ENCODE results near the gene RRAGC. TPM values are rescaled to one million over a fixed set of nuclear protein-coding genes. Genes with fewer than 3 reads are reported as not detected.

The RRAGC gene
- total RNA-seq, 2 donors from 2014 or later, result 17.2 to 20.2 TPM

DNA sequence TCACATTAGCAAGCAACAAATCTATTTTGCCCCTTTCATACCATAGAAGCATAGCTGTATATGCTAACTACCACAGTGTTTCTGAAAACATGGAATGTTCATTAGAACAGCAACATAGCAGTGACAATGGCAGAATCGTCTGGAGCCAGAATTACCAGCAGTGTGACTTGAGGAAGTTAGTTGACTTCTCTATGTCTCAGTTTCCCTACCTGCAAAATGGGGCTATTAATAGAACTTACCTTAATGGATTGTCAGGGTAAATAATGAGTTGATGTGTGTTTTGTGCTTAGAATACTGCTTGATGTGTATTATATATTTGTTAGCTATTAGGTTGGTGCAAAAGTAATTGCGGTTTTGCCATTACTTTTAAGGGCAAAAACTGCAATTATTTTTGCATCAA lies 36.6 kb upstream of the RRAGC start:
- no peaks in the 10 kb centered on the region for H3K4me1 ChIP-seq (ENCODE audit: control insufficient read depth in 1 of 2, low read depth in 2 of 2)
- ATAC-seq (ENCODE audit: insufficient number of reproducible peaks, low FRiP score, low read depth), result no peak
- TF ChIP-seq, protein P1, sequence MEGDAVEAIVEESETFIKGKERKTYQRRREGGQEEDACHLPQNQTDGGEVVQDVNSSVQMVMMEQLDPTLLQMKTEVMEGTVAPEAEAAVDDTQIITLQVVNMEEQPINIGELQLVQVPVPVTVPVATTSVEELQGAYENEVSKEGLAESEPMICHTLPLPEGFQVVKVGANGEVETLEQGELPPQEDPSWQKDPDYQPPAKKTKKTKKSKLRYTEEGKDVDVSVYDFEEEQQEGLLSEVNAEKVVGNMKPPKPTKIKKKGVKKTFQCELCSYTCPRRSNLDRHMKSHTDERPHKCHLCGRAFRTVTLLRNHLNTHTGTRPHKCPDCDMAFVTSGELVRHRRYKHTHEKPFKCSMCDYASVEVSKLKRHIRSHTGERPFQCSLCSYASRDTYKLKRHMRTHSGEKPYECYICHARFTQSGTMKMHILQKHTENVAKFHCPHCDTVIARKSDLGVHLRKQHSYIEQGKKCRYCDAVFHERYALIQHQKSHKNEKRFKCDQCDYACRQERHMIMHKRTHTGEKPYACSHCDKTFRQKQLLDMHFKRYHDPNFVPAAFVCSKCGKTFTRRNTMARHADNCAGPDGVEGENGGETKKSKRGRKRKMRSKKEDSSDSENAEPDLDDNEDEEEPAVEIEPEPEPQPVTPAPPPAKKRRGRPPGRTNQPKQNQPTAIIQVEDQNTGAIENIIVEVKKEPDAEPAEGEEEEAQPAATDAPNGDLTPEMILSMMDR (IDR thresholded peaks at IDR 0.05), result no peak

DNA sequence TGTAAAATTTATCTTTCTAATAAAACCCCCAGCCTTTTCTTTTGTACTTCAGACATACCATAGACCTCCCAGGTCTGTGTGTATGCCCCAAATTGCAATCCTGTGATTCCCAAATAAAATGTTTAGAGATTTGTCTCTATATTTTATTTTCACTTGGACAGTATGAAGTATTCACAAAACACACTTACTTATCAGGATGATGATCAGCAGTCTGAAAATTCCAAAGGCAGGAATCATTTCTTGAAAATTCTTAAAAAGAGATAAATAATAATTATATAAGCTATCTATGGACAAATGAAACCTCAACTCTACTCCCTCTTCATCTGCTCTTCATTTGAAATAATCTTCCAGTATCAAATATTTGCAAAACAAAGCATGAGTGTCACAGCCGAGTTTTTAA lies 33.4 kb upstream of the RRAGC start:
- TF ChIP-seq, protein P1 (IDR thresholded peaks at IDR 0.05), result no peak
- DNase-seq (ENCODE audit: low spot score), result no peak
- Histone ChIP-seq H3K36me3 (no peaks in the 10 kb centered on the region), H3K9me3 (no peaks in the 10 kb centered on the region), H3K4me1 (ENCODE audit: control insufficient read depth in 1 of 2, low read depth in 2 of 2) (no peaks in the 10 kb centered on the region), H3K4me3 (no peak overlapping the region), H3K27ac (no peak overlapping the region), H3K27me3 (replicated peaks; ENCODE audit: insufficient read depth) (no peaks in the 10 kb centered on the region)
- ATAC-seq (ENCODE audit: insufficient number of reproducible peaks, low FRiP score, low read depth), result no peak

More for the DNA sequence above, 36.6 kb upstream of the RRAGC start:
- Histone ChIP-seq H3K27ac (no peak overlapping the region), H3K27me3 (replicated peaks; ENCODE audit: insufficient read depth) (no peaks in the 10 kb centered on the region), H3K4me3 (no peak overlapping the region), H3K9me3 (no peaks in the 10 kb centered on the region), H3K36me3 (no peaks in the 10 kb centered on the region)
- DNase-seq (ENCODE audit: low spot score), result no peak

DNA sequence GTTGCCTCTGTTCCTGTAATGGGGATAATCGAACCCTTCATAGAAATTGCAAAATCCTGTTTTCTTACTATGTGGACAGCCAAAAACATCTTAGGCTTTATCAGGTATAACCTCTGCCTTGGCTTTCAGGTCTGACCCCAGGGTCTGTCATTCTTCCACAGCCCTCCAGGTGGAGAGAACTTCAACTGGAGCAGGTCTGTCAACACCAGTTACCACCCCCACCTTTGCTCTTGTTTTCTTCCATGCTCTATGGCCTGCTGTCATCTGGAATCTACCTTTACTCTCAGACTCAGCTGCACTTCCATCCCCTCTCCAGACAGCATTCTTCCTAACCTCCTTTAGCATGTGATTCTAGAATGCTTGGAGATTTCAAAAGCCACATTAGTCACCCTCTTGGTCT lies 32.2 kb upstream of the RRAGC start:
- H3K4me1 ChIP-seq (ENCODE audit: control insufficient read depth in 1 of 2, low read depth in 2 of 2), result no peaks in the 10 kb centered on the region
- no peak for ATAC-seq (ENCODE audit: insufficient number of reproducible peaks, low FRiP score, low read depth)
- no peak overlapping the region for H3K4me3 ChIP-seq
- TF ChIP-seq, protein P1 (IDR thresholded peaks at IDR 0.05), result no peak
- no peak overlapping the region for H3K27ac ChIP-seq
- no peaks in the 10 kb centered on the region for H3K27me3 ChIP-seq (replicated peaks; ENCODE audit: insufficient read depth)
- H3K9me3 ChIP-seq, result no peaks in the 10 kb centered on the region
- no peak for DNase-seq (ENCODE audit: low spot score)
- H3K36me3 ChIP-seq, result no peaks in the 10 kb centered on the region

DNA sequence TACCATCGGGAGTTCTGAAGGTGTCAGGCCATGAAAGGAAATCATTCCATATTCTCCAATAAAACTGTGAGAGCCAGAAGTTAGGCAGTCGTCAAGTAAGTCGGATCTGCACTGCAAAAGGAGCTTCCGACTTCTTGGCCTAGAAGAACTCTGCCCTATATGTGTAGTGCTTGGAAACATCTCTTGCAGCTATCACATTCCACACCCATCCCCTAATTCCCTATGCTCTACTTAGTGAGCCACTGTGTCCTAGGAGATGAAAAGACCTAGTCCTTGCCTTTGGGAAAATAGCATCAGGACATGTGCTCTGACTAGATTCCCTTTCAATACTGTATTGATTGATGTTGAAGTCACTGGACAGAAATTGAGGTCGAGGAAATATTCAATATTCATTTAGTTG lies 30.0 kb upstream of the RRAGC start:
- Histone ChIP-seq H3K36me3 (no peaks in the 10 kb centered on the region), H3K4me1 (ENCODE audit: control insufficient read depth in 1 of 2, low read depth in 2 of 2) (no peaks in the 10 kb centered on the region), H3K9me3 (no peaks in the 10 kb centered on the region), H3K27ac (no peak overlapping the region), H3K4me3 (no peak overlapping the region), H3K27me3 (replicated peaks; ENCODE audit: insufficient read depth) (no peaks in the 10 kb centered on the region)
- TF ChIP-seq, protein P1 (IDR thresholded peaks at IDR 0.05), result no peak
- ATAC-seq (ENCODE audit: insufficient number of reproducible peaks, low FRiP score, low read depth) (no peak), DNase-seq (ENCODE audit: low spot score) (no peak)

DNA sequence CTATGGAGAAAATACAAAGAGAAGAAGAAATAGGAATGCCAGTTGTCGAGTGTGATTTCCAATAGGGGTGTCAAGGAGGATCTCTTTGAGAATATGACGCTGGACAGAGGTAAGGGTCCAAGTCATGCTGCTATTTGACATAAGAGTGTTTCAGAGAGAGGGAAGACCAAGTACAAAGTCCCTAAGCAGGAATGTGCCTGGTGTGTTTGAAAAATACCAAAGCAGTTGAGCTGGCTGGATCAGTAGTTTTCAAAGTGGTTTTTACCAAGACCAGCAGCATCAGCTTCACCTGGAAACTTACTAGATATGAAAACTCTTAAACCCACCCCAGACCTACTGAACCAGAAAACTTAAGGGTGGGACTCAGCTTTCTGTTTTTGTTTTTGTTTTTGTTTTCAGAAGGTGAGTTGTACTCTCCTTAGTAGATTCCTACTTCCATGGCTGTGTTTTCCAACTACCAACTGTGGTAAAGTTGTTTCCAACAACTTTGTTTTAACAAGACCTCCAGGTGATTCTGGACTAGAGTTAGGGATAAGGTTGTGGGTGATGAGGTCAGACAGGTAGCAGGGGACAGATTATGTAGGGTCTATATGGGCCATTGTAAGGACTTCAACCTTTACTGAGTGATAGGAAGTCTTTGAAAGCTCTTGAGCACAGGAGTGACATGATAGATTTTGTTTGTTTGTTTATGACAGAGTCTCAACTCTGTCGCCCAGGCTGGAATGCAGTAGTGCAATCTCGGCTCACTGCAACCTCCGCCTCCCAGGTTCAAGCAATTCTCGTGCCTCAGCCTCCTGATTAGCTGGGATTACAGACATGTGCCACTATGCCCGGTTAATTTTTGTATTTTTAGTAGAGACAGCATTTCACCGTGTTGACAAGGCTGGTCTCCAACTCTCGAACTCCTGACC lies 29.1 kb upstream of the RRAGC start:
- H3K4me1 ChIP-seq (ENCODE audit: control insufficient read depth in 1 of 2, low read depth in 2 of 2), result no peaks in the 10 kb centered on the region

More for the DNA sequence above, 29.1 kb upstream of the RRAGC start:
- H3K36me3 ChIP-seq, result no peaks in the 10 kb centered on the region
- no peak overlapping the region for H3K4me3 ChIP-seq
- H3K27ac ChIP-seq, result no peak overlapping the region
- ATAC-seq (ENCODE audit: insufficient number of reproducible peaks, low FRiP score, low read depth) (no peak), DNase-seq (ENCODE audit: low spot score) (no peak)
- H3K9me3 ChIP-seq, result no peaks in the 10 kb centered on the region
- no peaks in the 10 kb centered on the region for H3K27me3 ChIP-seq (replicated peaks; ENCODE audit: insufficient read depth)
- TF ChIP-seq, protein P1 (IDR thresholded peaks at IDR 0.05), result no peak

Data from thoracic aorta (tissue), 2 donors.